Measurements from ENCODE around the gene DNAH17. TPM values are rescaled to one million over a fixed set of nuclear protein-coding genes. Genes with fewer than 3 reads are reported as not detected.

DNAH17 gene
- polyA plus RNA-seq, 1 of the 3 experiments (the other 2 are of a cell fraction) = not detected

DNA sequence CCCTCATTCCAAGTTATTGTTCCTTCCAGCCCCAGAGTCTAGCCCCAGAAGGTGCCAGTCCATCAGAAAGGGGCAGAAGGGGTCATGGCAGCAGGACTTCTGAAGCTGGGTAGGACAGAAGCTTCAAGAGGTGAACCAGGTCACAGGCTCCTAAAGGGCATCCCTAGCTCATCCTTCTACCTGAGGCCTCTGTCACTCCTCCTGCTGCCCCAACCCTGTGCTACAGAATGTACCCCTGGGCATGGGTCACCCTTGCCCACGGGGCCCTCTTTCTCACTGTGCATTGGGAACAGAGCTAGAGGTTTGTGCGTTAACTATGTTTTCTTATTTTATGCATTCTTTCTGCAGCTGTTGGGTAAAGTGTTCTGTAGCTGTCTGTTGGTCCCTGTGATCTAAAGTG lies 46.5 kb downstream of the DNAH17 start:
- Histone ChIP-seq H3K4me3 (ENCODE audit: low read depth in 2 of 2, low read length in 1 of 2) (no peak overlapping the region), H3K36me3 (replicated peaks in 1 of 2; ENCODE audit: control insufficient read depth in 1 of 2, insufficient read depth in 2 of 2, low read length in 1 of 2) (no peaks in the 10 kb centered on the region), H3K9me3 (no peaks in the 10 kb centered on the region), H3K9ac (no peak overlapping the region), H3K27me3 (ENCODE audit: insufficient read depth) (no peaks in the 10 kb centered on the region), H4K20me1 (ENCODE audit: insufficient read depth) (no peaks in the 10 kb centered on the region), H3K79me2 (ENCODE audit: insufficient read depth) (no peaks in the 10 kb centered on the region), H3K4me1 (ENCODE audit: control insufficient read depth in 1 of 2, insufficient read depth in 2 of 2, low read depth in 1 of 2, low read length in 1 of 2) (peaks cover 0 to 14% of the 10 kb centered on the region in 2 experiments; a peak in 1 of 4 replicates), H3K27ac (ENCODE audit: low read depth in 2 of 2, low read length in 1 of 2) (no peak overlapping the region; a peak in 1 of 4 replicates), H3F3A (replicated peaks; ENCODE audit: insufficient read depth) (no peaks in the 10 kb centered on the region), H2AFZ (ENCODE audit: low read depth) (no peak overlapping the region), H3K4me2 (no peak overlapping the region), H3K9me2 (no peaks in the 10 kb centered on the region)
- POLR2A ChIA-PET = no interaction called here
- DNase-seq = no peak
- TF ChIP-seq RAD21 (IDR thresholded peaks at IDR 0.05; ENCODE audit: low read length) (no peak), MXI1 (IDR thresholded peaks at IDR 0.05; ENCODE audit: low read depth, low read length) (no peak), RFX5 (IDR thresholded peaks at IDR 0.05; ENCODE audit: low read length) (no peak), TAF1 (IDR thresholded peaks at IDR 0.05; ENCODE audit: borderline replicate concordance, low read depth, low read length) (no peak), TEAD4 (IDR thresholded peaks at IDR 0.05; ENCODE audit: borderline replicate concordance, insufficient read depth) (no peak)
- TF ChIP-seq, protein P1, sequence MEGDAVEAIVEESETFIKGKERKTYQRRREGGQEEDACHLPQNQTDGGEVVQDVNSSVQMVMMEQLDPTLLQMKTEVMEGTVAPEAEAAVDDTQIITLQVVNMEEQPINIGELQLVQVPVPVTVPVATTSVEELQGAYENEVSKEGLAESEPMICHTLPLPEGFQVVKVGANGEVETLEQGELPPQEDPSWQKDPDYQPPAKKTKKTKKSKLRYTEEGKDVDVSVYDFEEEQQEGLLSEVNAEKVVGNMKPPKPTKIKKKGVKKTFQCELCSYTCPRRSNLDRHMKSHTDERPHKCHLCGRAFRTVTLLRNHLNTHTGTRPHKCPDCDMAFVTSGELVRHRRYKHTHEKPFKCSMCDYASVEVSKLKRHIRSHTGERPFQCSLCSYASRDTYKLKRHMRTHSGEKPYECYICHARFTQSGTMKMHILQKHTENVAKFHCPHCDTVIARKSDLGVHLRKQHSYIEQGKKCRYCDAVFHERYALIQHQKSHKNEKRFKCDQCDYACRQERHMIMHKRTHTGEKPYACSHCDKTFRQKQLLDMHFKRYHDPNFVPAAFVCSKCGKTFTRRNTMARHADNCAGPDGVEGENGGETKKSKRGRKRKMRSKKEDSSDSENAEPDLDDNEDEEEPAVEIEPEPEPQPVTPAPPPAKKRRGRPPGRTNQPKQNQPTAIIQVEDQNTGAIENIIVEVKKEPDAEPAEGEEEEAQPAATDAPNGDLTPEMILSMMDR (IDR thresholded peaks at IDR 0.05) = no peak
- WGBS (ENCODE audit: low lambda C conversion rate) = 87% methylated on average over 2 of the region's 2 CpGs
- CTCF ChIA-PET = interaction anchor here (1.7 kb wide), 1 partner anchor 11 kb away, joined by 3 read pairs; no protein-coding TSS in a partner anchor

DNA sequence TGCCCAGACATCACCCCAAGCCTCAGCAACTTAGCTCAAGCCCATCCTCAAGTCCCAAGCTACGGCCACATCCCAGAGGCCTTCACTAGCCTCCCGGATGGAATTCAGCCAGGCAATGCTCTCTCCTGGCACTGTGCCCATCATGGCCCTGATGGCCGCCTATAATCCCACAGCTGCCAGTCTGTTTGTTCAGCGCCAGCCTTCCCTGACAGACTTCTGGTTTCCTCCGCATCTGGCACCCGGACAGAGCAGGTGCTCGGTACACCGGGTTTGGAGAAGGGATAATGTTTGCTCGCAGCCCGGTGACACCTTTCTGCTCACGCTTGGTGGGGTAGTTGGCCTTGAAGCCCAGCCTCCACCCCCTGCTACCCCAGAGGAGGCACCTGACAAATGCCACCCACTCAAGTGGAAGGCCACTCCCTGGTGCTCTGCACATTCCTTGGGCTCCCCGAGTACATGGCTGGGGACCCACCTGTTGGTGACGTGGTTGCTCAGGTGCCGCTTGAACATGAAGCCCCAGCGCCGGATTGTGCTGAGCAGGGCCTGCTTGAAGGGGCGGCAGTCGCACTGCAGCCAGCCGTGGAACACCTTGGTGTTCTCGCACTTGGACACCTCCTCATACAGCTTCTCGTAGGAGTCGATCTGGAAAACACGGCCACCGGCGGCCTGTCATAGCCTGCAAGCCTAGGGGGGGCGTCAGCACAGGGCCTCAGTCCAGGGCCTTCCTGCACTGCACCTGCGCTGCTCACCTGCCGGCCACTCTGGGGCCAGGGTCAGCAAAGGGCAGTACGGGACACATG lies 47.1 kb downstream of the DNAH17 start:
- no peaks in the 10 kb centered on the region for H3K36me3 ChIP-seq (replicated peaks in 1 of 2; ENCODE audit: control insufficient read depth in 1 of 2, insufficient read depth in 2 of 2, low read length in 1 of 2)
- H3K4me2 ChIP-seq = no peak overlapping the region
- no peaks in the 10 kb centered on the region for H4K20me1 ChIP-seq (ENCODE audit: insufficient read depth)
- peak; percentile 86 for DNase-seq
- no peak overlapping the region for H2AFZ ChIP-seq (ENCODE audit: low read depth)
- 85% methylated on average over 28 of the region's 29 CpGs for WGBS (ENCODE audit: low lambda C conversion rate)
- peak overlapping the region in 1 of 2 experiments; percentile 17; a peak in 1 of 4 replicates for H3K27ac ChIP-seq (ENCODE audit: low read depth in 2 of 2, low read length in 1 of 2)
- H3K9ac ChIP-seq = no peak overlapping the region
- POLR2A ChIA-PET = no interaction called here
- TF ChIP-seq RFX5 (IDR thresholded peaks at IDR 0.05; ENCODE audit: low read length) = no peak
- TF ChIP-seq RAD21 (IDR thresholded peaks at IDR 0.05; ENCODE audit: low read length) = no peak
- no peak for TF ChIP-seq SIN3A (IDR thresholded peaks at IDR 0.05; ENCODE audit: borderline replicate concordance, low read depth, low read length)
- no peak for TF ChIP-seq RXRA (IDR thresholded peaks at IDR 0.05; ENCODE audit: borderline replicate concordance, low read depth)
- TF ChIP-seq, protein P2, sequence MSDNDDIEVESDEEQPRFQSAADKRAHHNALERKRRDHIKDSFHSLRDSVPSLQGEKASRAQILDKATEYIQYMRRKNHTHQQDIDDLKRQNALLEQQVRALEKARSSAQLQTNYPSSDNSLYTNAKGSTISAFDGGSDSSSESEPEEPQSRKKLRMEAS (IDR thresholded peaks at IDR 0.05; ENCODE audit: low read depth) = no peak
- no peak for TF ChIP-seq GABPA (IDR thresholded peaks at IDR 0.05; ENCODE audit: low read depth)
- TF ChIP-seq JUND (IDR thresholded peaks at IDR 0.05) = no peak
- TF ChIP-seq RCOR1 (IDR thresholded peaks at IDR 0.05; ENCODE audit: low read length) = no peak
- no peak for TF ChIP-seq TCF12 (IDR thresholded peaks at IDR 0.05)
- TF ChIP-seq, protein P3, sequence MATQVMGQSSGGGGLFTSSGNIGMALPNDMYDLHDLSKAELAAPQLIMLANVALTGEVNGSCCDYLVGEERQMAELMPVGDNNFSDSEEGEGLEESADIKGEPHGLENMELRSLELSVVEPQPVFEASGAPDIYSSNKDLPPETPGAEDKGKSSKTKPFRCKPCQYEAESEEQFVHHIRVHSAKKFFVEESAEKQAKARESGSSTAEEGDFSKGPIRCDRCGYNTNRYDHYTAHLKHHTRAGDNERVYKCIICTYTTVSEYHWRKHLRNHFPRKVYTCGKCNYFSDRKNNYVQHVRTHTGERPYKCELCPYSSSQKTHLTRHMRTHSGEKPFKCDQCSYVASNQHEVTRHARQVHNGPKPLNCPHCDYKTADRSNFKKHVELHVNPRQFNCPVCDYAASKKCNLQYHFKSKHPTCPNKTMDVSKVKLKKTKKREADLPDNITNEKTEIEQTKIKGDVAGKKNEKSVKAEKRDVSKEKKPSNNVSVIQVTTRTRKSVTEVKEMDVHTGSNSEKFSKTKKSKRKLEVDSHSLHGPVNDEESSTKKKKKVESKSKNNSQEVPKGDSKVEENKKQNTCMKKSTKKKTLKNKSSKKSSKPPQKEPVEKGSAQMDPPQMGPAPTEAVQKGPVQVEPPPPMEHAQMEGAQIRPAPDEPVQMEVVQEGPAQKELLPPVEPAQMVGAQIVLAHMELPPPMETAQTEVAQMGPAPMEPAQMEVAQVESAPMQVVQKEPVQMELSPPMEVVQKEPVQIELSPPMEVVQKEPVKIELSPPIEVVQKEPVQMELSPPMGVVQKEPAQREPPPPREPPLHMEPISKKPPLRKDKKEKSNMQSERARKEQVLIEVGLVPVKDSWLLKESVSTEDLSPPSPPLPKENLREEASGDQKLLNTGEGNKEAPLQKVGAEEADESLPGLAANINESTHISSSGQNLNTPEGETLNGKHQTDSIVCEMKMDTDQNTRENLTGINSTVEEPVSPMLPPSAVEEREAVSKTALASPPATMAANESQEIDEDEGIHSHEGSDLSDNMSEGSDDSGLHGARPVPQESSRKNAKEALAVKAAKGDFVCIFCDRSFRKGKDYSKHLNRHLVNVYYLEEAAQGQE (IDR thresholded peaks at IDR 0.05; ENCODE audit: low read depth, low read length) = no peak
- no peaks in the 10 kb centered on the region for H3K27me3 ChIP-seq (ENCODE audit: insufficient read depth)
- no peaks in the 10 kb centered on the region for H3K9me3 ChIP-seq
- CTCF ChIA-PET = interaction anchor here (1.3 to 2.2 kb wide), 3 partner anchors 10 to 179 kb away, joined by 3 to 9 read pairs (median 3); no protein-coding TSS in a partner anchor
- H3F3A ChIP-seq (replicated peaks; ENCODE audit: insufficient read depth) = no peaks in the 10 kb centered on the region
- H3K4me1 ChIP-seq (ENCODE audit: control insufficient read depth in 1 of 2, insufficient read depth in 2 of 2, low read depth in 1 of 2, low read length in 1 of 2) = peaks cover 0 to 10% of the 10 kb centered on the region in 2 experiments; a peak in 1 of 4 replicates
- H3K4me3 ChIP-seq (ENCODE audit: low read depth in 2 of 2, low read length in 1 of 2) = no peak overlapping the region
- no peaks in the 10 kb centered on the region for H3K9me2 ChIP-seq
- H3K79me2 ChIP-seq (ENCODE audit: insufficient read depth) = no peaks in the 10 kb centered on the region

Measured in SK-N-SH (cell line).